Subcutaneous adipose tissue (tissue), 4 donors: ENCODE measurements around the gene GPC6. TPM values are rescaled to one million over a fixed set of nuclear protein-coding genes. Genes with fewer than 3 reads are reported as not detected.

ENCODE experiments used
- total RNA-seq, 4 donors: library from RNA; depleted of rRNA; stranded (reverse); fragments of >200 nt; gene quantifications; one replicate each; pipeline ENCODE4 v1.1.0, GENCODE V29; 2016
- TF ChIP-seq, protein P1 (sequence below): fragments of 450-650 bp; IDR thresholded peaks from one replicate; pipeline ENCODE4 v1.5.1; 2016; ENCODE audit warnings: low read depth, mild to moderate bottlenecking, control low read depth, antibody characterized with exemption, moderate library complexity

GPC6 gene
- total RNA-seq, 4 donors from 2014 or later, result 16.2 to 30.6 (median 26.9) TPM

DNA sequence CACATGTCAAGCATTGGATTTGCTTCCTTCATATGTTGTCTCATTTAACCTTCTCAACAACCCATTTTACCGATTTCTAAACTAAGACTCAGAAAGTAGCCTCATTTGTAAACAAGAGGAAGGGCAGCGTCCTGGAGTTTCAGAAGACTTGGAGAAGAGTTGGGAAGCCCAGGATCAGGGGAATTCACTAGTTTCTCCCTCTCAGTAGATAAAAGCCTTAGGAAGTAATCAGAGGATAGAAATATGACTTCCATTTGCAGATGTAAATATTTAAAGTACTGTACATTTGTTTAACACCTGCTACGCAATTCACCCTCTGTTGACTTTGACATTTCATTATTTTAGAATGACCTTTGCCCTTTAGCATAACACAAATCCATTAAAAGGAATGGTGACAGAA is 1036.4 kb downstream of the GPC6 start:
- TF ChIP-seq, protein P1, sequence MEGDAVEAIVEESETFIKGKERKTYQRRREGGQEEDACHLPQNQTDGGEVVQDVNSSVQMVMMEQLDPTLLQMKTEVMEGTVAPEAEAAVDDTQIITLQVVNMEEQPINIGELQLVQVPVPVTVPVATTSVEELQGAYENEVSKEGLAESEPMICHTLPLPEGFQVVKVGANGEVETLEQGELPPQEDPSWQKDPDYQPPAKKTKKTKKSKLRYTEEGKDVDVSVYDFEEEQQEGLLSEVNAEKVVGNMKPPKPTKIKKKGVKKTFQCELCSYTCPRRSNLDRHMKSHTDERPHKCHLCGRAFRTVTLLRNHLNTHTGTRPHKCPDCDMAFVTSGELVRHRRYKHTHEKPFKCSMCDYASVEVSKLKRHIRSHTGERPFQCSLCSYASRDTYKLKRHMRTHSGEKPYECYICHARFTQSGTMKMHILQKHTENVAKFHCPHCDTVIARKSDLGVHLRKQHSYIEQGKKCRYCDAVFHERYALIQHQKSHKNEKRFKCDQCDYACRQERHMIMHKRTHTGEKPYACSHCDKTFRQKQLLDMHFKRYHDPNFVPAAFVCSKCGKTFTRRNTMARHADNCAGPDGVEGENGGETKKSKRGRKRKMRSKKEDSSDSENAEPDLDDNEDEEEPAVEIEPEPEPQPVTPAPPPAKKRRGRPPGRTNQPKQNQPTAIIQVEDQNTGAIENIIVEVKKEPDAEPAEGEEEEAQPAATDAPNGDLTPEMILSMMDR, result no peak

DNA sequence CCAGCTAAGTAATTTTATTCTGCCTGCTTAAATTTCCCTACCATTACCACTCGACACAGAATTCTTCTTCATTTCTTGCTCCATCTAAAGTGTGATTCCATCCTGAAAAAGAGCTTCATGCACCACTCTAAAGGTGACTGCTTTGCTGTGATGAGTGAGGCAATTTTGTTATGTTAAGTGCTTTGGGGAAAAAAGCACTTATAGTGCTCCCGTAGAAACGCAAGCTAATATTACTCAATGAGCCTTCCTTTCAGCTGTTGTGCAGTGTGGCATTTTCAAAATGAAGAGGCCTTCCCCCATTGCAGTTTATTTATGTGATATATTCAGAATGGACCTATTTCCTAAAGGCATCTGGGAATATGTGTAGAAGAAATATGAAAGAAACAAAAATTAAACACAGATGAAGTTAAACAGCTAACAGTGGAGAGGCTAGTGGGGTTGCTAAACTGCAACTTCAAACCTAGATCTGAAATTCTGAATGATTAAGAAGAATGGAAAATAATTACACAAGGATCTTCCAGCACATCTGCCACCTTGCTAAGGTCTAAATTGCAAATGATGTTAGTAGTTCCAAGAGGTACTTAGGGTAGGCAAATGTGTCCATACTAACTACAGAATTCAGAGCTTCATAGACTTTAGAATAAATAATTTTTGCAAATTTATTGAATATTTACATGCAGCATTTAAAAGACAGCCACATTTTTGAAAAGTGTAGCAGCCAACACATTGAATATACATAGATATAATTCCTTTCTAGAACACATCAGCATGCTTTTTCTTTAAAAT is 1041.2 kb downstream of the GPC6 start:
- TF ChIP-seq, protein P1, result no peak

DNA sequence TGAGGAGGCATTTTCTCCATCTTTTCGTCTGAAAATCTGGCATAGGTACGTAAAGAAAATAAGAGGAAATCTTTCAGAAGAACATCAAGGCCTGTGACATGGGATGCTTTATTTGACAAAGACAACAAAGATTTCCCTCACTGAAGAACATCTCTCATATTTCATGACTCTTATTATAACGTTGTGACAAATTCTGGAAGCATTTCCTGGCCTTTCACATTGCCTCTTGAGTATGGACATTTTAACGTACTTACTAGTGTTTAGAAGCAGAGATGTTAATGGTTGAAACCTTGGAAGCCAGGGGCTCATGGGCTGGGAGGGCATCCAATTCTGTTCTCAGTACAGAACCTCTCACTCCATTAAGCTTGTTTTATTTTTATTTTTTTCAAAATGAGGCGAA is 1042.1 kb downstream of the GPC6 start:
- TF ChIP-seq, protein P1, result no peak

DNA sequence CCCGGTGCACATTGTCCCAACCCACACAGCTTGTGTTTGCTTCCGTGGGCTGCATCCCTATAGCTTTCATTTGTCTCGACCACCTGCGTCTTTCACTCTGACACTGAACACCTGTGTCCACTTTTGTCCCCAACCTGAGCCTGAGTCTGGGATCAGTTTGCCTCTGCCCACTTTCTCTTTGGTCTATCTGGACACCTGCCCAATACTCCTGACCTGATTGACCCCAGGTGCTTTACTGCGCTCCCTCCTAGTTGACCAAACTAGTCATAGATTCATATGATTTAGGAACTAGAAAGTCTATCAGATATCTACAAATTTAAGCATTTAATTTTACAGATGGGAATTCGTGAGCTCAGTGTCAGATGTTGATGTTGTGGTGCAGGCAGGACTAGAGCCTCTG is 1043.0 kb downstream of the GPC6 start:
- TF ChIP-seq, protein P1, result no peak

DNA sequence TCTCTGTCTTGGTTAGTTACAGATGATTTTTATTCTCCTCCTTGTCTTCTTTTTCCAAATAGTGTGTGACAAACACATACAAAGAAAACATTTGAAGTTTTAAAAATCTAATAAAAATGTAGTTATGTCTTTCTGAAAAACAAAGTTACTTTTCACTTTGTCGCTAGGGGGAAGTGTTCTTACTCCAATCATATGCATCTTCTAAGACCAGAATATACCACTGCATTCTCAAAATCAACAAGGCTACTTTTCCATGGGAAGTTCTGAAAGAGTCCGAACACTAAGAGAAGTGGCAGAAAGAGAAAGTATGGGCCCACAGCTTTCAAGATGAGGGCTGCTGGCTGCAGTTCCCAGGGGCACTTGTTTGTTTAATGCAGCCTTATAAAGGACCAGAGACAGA is 1043.9 kb downstream of the GPC6 start:
- TF ChIP-seq, protein P1, result no peak

DNA sequence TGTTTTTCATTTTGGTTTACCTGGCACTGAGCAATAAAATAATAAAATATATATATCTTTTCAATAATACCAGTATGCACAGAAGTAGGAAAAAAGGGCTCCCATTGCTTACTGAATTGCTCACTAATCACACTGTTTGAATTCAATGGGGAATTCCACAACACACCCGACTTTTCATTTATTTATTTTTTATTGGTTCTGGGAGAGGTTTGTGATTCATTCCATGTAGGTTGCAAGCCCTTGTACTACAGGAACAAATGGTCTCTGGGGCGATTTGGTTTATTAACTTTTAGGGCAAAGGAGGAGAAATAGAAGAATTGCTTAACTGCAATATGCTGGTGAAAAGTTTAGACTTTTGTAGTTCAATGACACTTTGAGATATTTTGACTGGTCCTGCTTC is 1045.4 kb downstream of the GPC6 start:
- TF ChIP-seq, protein P1, result no peak

DNA sequence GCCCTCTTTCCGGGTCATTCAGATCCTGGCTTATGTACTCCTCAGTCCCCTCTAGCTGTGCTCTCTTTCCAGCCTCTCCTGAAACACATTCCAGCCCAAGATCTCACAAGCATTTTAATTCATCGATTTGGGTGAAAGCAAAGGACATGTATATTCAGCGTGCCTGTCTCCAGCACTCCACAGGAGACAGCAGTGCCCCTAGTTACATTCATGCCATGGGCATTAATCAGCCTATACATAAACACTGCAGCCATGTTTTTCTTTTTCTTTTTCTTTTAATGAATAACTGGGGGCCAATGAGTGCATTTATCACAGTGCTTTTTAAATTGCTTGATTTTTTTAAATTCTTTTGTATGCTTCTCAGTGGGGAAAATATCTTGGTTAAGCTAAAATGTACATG is 1053.7 kb downstream of the GPC6 start:
- TF ChIP-seq, protein P1, result no peak
